K562 (cell line): ENCODE data around the gene C2orf42. TPM values are rescaled to one million over a fixed set of nuclear protein-coding genes. Genes with fewer than 3 reads are reported as not detected.

Experiments used
- CCAR2 ChIP-seq: fragments of 200-400 bp; formaldehyde crosslinking; IDR thresholded peaks from 2 replicates; pipeline ENCODE4 v1.6.1; 2017; ENCODE audit warnings: mild to moderate bottlenecking, low read depth, low read length
- CHD4 ChIP-seq: fragments of 200-600 bp; sonication (generic); IDR thresholded peaks from 3 replicates; pipeline ENCODE4 v1.6.1; 2012; ENCODE audit warnings: low read depth, mild to moderate bottlenecking, mixed read lengths, low read length, inconsistent platforms; ENCODE audit not compliant: insufficient read depth, insufficient replicate concordance, poor library complexity, severe bottlenecking
- FUS ChIP-seq: fragments of 200-400 bp; formaldehyde crosslinking; optimal IDR thresholded peaks from 2 replicates; pipeline ENCODE3; 2017; ENCODE audit warnings: low read depth, low read length
- MTA3 ChIP-seq: fragments of 450-650 bp; formaldehyde crosslinking; IDR thresholded peaks from 2 replicates; pipeline ENCODE4 v1.6.1; 2017; ENCODE audit warnings: mild to moderate bottlenecking, borderline replicate concordance
- PHB2 ChIP-seq: fragments of 450-650 bp; IDR thresholded peaks from 2 replicates; pipeline ENCODE4 v1.6.1; 2017; ENCODE audit warnings: low read depth
- PTRF ChIP-seq: fragments of 450-650 bp; IDR thresholded peaks from 2 replicates; pipeline ENCODE4 v1.6.1; 2016; ENCODE audit warnings: mild to moderate bottlenecking, missing genetic modification characterization, missing compliant biosample characterization
- PTTG1 ChIP-seq: fragments of 450-650 bp; IDR thresholded peaks from 2 replicates; pipeline ENCODE4 v1.6.1; 2016; ENCODE audit warnings: low read depth, mild to moderate bottlenecking, missing genetic modification characterization, missing compliant biosample characterization
- SPI1 ChIP-seq: IDR thresholded peaks from 2 replicates; pipeline ENCODE4 v1.6.1; 2011; ENCODE audit warnings: low read depth, low read length, control low read depth, borderline replicate concordance
- STAT5B ChIP-seq: fragments of 250-450 bp; sonication (Bioruptor Pico); IDR thresholded peaks from 2 replicates; pipeline ENCODE4 v1.8.0; 2021; ENCODE audit warnings: mild to moderate bottlenecking, inconsistent platforms
- TCF7 ChIP-seq: sonication (generic); IDR thresholded peaks from 2 replicates; pipeline ENCODE4 v1.6.1; 2016; ENCODE audit warnings: antibody characterized with exemption, borderline replicate concordance
- YY1 ChIP-seq, 3 experiments: IDR thresholded peaks; 2 replicates each; pipeline ENCODE4 v1.6.1; 2011; ENCODE audit warnings: low read length in 2 of 3, mild to moderate bottlenecking in 2 of 3, moderate library complexity in 2 of 3, borderline replicate concordance in 1 of 3, control low read depth in 1 of 3, low read depth in 1 of 3; ENCODE audit not compliant: insufficient read depth in 3 of 3, insufficient replicate concordance in 2 of 3, control insufficient read depth in 1 of 3, insufficient read length in 1 of 3; ENCODE audit errors: extremely low read depth in 1 of 3
- ZNF121 ChIP-seq: sonication (generic); formaldehyde crosslinking; conservative IDR thresholded peaks from 2 replicates; pipeline ENCODE4 v1.8.0; 2022; ENCODE audit warnings: missing genetic modification reagents
- ZNF75A ChIP-seq: fragments of 450-650 bp; formaldehyde crosslinking; IDR thresholded peaks from 2 replicates; pipeline ENCODE4 v1.4.0; 2020; ENCODE audit warnings: mild to moderate bottlenecking
- polyA plus RNA-seq, 8 experiments: library from polyadenylated mRNA; depleted of rRNA in 4 of 8; stranded (reverse) in 5 of 8; unstranded in 3 of 8; fragments of >200 nt; fragmentation: Nextera tagmentation in 2 of 8; fragmentation: Illumina TruSeq in 1 of 8; extraction: Ambion mirVana in 2 of 8; extraction: Trizol in 1 of 8; gene quantifications; 2 replicates each; pipeline versions ENCODE4 v1.2.1 to v1.2.3, GENCODE V29; 2011 to 2014; ENCODE audit warnings: inconsistent platforms in 1 of 8, missing spikeins in 1 of 8
- total RNA-seq, 7 experiments: library from RNA; depleted of rRNA in 6 of 7; stranded (reverse); fragments of >200 nt in 6 of 7; fragmentation: Illumina TruSeq in 2 of 7; extraction: Trizol in 2 of 7; gene quantifications; 2 replicates each; pipeline versions ENCODE4 v1.2.1 to v1.2.3, GENCODE V29; 2011 to 2021; ENCODE audit warnings: low replicate concordance in 1 of 7
- TF ChIP-seq, protein P1 (sequence below): sonication (generic); formaldehyde crosslinking; IDR thresholded peaks from 2 replicates; pipeline ENCODE4 v1.8.1; 2023; ENCODE audit warnings: mild to moderate bottlenecking, missing genetic modification reagents
- TF ChIP-seq, protein P2 (sequence below): fragments of 450-650 bp; formaldehyde crosslinking; IDR thresholded peaks from 2 replicates; pipeline ENCODE4 v1.4.0; 2020; ENCODE audit warnings: mild to moderate bottlenecking, moderate library complexity
- TF ChIP-seq, protein P3 (sequence below): fragments of 250-450 bp; sonication (Bioruptor Pico); IDR thresholded peaks from 2 replicates; pipeline ENCODE4 v1.5.0; 2021
- TF ChIP-seq, protein P4 (sequence below), 2 experiments: IDR thresholded peaks in 1 of 2; conservative IDR thresholded peaks in 1 of 2; 2 replicates each; pipeline ENCODE4 v1.6.1; 2016; ENCODE audit warnings: low read depth in 2 of 2, mild to moderate bottlenecking in 1 of 2, missing compliant biosample characterization in 1 of 2, missing genetic modification characterization in 1 of 2, moderate library complexity in 1 of 2

The C2orf42 gene
- total and polyA plus RNA-seq, 9 of the 15 experiments (the other 6 are each of a cell fraction or from before 2014, with no cell fraction given): 4.6 to 10.9 (median 7.5) TPM

DNA sequence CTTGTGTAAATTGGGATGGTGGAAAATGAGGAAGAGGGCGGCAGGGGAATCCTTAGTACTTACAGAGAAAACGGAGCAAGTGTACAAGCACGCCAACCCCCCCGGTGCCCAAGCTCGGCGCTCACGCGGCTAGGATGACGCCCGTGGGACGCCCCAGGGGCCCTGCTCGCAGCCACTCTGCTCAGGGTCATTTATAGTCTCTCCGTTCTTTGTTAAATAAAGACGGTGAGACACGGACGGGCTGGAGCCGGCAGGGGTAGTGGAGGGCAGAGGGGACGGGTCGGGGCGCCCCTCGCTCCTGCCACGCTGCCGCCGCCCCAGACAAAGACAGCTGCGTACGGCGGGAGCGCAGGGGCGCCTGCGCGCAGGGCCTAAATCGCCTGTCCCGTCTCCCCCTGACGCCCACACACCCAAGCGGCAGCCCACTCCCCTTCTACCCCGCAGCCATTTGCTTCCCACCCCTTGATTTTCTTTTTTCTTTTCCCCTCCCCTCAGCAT, 65.8 kb downstream of the C2orf42 start (continued):
- TF ChIP-seq, protein P1, sequence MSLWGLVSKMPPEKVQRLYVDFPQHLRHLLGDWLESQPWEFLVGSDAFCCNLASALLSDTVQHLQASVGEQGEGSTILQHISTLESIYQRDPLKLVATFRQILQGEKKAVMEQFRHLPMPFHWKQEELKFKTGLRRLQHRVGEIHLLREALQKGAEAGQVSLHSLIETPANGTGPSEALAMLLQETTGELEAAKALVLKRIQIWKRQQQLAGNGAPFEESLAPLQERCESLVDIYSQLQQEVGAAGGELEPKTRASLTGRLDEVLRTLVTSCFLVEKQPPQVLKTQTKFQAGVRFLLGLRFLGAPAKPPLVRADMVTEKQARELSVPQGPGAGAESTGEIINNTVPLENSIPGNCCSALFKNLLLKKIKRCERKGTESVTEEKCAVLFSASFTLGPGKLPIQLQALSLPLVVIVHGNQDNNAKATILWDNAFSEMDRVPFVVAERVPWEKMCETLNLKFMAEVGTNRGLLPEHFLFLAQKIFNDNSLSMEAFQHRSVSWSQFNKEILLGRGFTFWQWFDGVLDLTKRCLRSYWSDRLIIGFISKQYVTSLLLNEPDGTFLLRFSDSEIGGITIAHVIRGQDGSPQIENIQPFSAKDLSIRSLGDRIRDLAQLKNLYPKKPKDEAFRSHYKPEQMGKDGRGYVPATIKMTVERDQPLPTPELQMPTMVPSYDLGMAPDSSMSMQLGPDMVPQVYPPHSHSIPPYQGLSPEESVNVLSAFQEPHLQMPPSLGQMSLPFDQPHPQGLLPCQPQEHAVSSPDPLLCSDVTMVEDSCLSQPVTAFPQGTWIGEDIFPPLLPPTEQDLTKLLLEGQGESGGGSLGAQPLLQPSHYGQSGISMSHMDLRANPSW (CRISPR knock-in tag): no peak
- TF ChIP-seq CCAR2 (no peak), ZNF75A (no peak), CHD4 (no peak), STAT5B (CRISPR knock-in tag) (no peak), PTTG1 (no peak), MTA3 (no peak), YY1 (IDR thresholded peaks at IDR 0.05; ENCODE audit: borderline replicate concordance in 1 of 3, control insufficient read depth in 1 of 3, extremely low read depth in 1 of 3, insufficient read depth in 3 of 3, insufficient read length in 1 of 3, insufficient replicate concordance in 2 of 3, low read depth in 1 of 3, low read length in 2 of 3) (peak in 1 of 3 experiments; percentile 16), ZNF121 (CRISPR knock-in tag) (no peak), TCF7 (no peak), PHB2 (no peak), FUS (no peak), SPI1 (peak; percentile 58; the same call in 1 of the 2 replicates), PTRF (tag) (no peak)
- TF ChIP-seq, protein P2, sequence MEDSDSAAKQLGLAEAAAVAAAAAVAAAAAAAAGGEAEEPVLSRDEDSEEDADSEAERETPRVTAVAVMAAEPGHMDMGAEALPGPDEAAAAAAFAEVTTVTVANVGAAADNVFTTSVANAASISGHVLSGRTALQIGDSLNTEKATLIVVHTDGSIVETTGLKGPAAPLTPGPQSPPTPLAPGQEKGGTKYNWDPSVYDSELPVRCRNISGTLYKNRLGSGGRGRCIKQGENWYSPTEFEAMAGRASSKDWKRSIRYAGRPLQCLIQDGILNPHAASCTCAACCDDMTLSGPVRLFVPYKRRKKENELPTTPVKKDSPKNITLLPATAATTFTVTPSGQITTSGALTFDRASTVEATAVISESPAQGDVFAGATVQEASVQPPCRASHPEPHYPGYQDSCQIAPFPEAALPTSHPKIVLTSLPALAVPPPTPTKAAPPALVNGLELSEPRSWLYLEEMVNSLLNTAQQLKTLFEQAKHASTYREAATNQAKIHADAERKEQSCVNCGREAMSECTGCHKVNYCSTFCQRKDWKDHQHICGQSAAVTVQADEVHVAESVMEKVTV (CRISPR knock-in tag): no peak
- TF ChIP-seq, protein P3, sequence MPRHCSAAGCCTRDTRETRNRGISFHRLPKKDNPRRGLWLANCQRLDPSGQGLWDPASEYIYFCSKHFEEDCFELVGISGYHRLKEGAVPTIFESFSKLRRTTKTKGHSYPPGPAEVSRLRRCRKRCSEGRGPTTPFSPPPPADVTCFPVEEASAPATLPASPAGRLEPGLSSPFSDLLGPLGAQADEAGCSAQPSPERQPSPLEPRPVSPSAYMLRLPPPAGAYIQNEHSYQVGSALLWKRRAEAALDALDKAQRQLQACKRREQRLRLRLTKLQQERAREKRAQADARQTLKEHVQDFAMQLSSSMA (CRISPR knock-in tag): no peak
- TF ChIP-seq, protein P4, sequence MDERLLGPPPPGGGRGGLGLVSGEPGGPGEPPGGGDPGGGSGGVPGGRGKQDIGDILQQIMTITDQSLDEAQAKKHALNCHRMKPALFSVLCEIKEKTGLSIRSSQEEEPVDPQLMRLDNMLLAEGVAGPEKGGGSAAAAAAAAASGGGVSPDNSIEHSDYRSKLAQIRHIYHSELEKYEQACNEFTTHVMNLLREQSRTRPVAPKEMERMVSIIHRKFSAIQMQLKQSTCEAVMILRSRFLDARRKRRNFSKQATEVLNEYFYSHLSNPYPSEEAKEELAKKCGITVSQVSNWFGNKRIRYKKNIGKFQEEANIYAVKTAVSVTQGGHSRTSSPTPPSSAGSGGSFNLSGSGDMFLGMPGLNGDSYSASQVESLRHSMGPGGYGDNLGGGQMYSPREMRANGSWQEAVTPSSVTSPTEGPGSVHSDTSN (CRISPR knock-in tag; IDR thresholded peaks at IDR 0.05; ENCODE audit: low read depth): no peak
- TF ChIP-seq, protein P4 (tag; conservative IDR thresholded peaks at IDR 0.05; ENCODE audit: low read depth): no peak
